Measurements from ENCODE around the gene FNDC3A.

DNA sequence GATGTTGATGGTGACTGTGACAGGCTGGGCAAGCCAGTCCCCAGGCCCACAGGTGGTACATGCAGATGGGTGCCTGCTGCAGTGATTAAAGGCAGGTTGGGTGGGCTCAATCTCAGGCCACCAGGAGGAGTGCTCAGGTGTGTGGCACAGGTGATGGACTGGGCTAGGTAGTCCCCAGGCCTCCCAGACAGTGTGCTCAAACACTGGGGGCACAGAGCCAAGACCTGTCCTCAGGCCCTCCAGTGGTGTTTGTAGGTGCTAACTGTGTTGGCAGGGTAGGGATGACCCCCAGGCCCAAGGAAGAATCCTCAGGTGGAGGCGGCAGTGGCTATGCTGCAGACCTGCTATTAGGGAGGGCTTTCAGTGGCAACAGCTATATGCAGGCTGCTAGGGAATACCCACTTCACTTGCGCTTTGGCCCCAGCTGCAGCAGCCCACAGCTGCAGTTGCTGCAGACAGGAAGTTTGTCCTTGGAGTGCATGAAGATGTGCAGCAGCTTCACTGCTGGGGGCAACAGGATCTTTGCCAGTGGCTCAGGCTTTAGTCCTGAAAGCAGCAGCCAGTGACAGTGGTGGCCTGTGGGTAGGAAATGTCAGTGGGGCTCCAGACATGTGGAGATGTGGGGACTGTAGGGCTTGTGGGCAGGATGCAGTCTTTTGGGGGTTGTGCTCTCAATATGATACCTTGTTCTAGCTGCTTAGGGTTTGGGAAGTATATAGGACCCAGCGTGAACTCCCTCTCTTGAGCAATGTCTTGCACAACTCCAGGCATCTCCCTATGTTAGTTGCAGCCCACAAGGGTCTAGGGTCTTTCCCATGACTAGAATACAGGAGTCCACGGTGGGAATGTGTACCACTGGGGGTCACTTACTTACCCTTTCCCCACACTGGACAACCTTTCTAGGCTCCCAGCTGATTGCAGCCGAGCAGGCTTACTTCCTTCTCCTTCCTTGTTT is 190.4 kb downstream of the FNDC3A start:
- TF ChIP-seq SREBF2 (CRISPR knock-in tag; IDR thresholded peaks at IDR 0.05) (no peak), ZZZ3 (IDR thresholded peaks at IDR 0.05) (no peak), FOXA3 (CRISPR knock-in tag; conservative IDR thresholded peaks at IDR 0.05 in 1 of 2, IDR thresholded peaks at IDR 0.05 in 1 of 2) (no peak), NFIC (IDR thresholded peaks at IDR 0.05) (no peak), CEBPG (CRISPR knock-in tag; IDR thresholded peaks at IDR 0.05) (no peak), CEBPG (tag; conservative IDR thresholded peaks at IDR 0.05 in 1 of 2, IDR thresholded peaks at IDR 0.05 in 1 of 2) (no peak), BRF1 (IDR thresholded peaks at IDR 0.05; ENCODE audit: borderline replicate concordance, extremely low read depth, insufficient read length) (no peak), ARNT (IDR thresholded peaks at IDR 0.05) (no peak), POLR2A (conservative IDR thresholded peaks at IDR 0.05) (no peak), NFRKB (IDR thresholded peaks at IDR 0.05; ENCODE audit: low read depth) (no peak), PYGO2 (tag; IDR thresholded peaks at IDR 0.05) (no peak)
- TF ChIP-seq, protein P1, sequence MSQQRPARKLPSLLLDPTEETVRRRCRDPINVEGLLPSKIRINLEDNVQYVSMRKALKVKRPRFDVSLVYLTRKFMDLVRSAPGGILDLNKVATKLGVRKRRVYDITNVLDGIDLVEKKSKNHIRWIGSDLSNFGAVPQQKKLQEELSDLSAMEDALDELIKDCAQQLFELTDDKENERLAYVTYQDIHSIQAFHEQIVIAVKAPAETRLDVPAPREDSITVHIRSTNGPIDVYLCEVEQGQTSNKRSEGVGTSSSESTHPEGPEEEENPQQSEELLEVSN (IDR thresholded peaks at IDR 0.05; ENCODE audit: borderline replicate concordance in 1 of 2, extremely low read depth in 1 of 2, insufficient read depth in 1 of 2, insufficient read length in 1 of 2, low read depth in 1 of 2, low read length in 1 of 2, poor library complexity in 1 of 2, severe bottlenecking in 1 of 2): no peak
- TF ChIP-seq, protein P2, sequence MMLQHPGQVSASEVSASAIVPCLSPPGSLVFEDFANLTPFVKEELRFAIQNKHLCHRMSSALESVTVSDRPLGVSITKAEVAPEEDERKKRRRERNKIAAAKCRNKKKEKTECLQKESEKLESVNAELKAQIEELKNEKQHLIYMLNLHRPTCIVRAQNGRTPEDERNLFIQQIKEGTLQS (IDR thresholded peaks at IDR 0.05): no peak
- TF ChIP-seq, protein P2 (CRISPR knock-in tag; conservative IDR thresholded peaks at IDR 0.05): no peak
- TF ChIP-seq, protein P3, sequence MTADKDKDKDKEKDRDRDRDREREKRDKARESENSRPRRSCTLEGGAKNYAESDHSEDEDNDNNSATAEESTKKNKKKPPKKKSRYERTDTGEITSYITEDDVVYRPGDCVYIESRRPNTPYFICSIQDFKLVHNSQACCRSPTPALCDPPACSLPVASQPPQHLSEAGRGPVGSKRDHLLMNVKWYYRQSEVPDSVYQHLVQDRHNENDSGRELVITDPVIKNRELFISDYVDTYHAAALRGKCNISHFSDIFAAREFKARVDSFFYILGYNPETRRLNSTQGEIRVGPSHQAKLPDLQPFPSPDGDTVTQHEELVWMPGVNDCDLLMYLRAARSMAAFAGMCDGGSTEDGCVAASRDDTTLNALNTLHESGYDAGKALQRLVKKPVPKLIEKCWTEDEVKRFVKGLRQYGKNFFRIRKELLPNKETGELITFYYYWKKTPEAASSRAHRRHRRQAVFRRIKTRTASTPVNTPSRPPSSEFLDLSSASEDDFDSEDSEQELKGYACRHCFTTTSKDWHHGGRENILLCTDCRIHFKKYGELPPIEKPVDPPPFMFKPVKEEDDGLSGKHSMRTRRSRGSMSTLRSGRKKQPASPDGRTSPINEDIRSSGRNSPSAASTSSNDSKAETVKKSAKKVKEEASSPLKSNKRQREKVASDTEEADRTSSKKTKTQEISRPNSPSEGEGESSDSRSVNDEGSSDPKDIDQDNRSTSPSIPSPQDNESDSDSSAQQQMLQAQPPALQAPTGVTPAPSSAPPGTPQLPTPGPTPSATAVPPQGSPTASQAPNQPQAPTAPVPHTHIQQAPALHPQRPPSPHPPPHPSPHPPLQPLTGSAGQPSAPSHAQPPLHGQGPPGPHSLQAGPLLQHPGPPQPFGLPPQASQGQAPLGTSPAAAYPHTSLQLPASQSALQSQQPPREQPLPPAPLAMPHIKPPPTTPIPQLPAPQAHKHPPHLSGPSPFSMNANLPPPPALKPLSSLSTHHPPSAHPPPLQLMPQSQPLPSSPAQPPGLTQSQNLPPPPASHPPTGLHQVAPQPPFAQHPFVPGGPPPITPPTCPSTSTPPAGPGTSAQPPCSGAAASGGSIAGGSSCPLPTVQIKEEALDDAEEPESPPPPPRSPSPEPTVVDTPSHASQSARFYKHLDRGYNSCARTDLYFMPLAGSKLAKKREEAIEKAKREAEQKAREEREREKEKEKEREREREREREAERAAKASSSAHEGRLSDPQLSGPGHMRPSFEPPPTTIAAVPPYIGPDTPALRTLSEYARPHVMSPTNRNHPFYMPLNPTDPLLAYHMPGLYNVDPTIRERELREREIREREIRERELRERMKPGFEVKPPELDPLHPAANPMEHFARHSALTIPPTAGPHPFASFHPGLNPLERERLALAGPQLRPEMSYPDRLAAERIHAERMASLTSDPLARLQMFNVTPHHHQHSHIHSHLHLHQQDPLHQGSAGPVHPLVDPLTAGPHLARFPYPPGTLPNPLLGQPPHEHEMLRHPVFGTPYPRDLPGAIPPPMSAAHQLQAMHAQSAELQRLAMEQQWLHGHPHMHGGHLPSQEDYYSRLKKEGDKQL (CRISPR knock-in tag; IDR thresholded peaks at IDR 0.05; ENCODE audit: borderline replicate concordance): no peak
- TF ChIP-seq, protein P4, sequence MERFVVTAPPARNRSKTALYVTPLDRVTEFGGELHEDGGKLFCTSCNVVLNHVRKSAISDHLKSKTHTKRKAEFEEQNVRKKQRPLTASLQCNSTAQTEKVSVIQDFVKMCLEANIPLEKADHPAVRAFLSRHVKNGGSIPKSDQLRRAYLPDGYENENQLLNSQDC (CRISPR knock-in tag; IDR thresholded peaks at IDR 0.05): no peak
